ENCODE data around the gene TRIM71.

- TF ChIP-seq CTCF (IDR thresholded peaks at IDR 0.05; ENCODE audit: low read depth, low read length, poor library complexity, severe bottlenecking): no peak
- TF ChIP-seq EZH2phosphoT487 (IDR thresholded peaks at IDR 0.05; ENCODE audit: borderline replicate concordance, low read length): no peak
These were observed 78.3 kb downstream of the TRIM71 start for GRCh38 chr3:32896143-32896542.
